Stimulated activated CD8-positive, alpha-beta memory T cell treated with anti-CD3 and anti-CD28 coated beads, Interleukin-7, amount 100 ng/mL, for 48 hours (primary cell): Measurements from ENCODE around the gene ZNF799.
"Not testable (repeated sequence)": the region's sequence is repeated elsewhere in the genome, so short reads cannot be mapped to it uniquely, and the experiment has no call there.

Source experiments
- DNase-seq, 2 donors: peaks; one replicate each; pipeline ENCODE4 v3.0.0-alpha.2; 2020; ENCODE audit warnings: low read depth in 1 of 2; ENCODE audit errors: extremely low read depth in 1 of 2

ZNF799 gene

DNA sequence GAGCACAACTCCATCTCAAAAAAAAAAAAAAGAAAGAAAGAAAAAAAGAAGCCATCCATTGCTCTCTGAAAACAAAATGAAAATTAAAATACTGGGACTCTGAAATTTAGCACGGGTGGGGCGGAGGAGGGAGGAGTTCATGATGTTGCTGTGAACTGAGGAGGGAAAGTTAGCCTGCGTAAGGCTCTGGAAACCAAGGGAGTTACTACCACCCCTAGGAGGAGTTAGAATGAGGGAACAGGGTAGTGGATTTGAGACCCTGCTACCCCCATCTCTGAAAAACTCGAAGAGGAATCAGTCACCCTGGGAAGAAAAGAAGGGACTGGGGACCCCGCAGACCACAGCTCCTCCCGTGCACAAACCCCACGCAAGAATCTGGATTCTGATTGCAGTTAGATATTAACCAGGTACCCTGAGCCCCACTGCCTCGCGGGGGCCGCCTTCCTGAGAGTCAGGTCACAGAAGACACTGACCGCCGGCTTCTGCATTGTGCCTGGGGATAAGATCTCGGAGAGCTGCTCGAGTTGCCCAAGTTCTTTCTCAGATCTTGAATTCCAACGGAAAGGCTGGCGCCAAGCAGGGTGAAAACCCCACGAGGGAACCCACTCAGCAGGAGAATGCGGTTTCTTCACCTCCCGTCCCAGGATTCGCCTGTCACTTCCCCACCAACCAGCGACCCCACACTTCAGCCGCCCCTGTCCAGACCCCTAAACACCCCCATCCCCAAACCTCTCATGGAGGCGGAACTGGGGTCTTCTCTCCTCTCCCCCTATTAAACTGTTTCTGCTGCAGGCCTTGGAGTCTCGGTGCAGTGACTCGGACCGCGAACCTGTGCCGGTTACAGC is 36.5 kb downstream of the ZNF799 start:
- no peak for DNase-seq

DNA sequence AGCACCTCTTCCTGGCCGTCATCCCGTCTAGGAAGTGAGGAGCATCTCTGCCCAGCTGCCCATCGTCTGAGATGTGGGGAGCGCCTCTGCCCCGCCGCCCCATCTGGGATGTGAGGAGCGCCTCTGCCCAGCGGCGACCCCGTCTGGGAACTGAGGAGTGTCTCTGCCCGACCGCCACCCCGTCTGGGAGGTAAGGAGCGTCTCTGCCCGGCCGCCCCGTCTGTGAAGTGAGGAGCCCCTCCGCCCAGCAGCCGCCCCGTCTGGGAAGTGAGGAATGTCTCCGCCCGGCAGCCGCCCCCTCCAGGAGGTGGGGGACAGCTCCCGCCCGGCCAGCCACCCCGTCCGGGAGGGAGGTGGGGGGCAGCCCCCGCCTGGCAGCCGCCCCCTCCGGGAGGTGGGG is 38.8 kb downstream of the ZNF799 start:
- not testable (repeated sequence) for DNase-seq

DNA sequence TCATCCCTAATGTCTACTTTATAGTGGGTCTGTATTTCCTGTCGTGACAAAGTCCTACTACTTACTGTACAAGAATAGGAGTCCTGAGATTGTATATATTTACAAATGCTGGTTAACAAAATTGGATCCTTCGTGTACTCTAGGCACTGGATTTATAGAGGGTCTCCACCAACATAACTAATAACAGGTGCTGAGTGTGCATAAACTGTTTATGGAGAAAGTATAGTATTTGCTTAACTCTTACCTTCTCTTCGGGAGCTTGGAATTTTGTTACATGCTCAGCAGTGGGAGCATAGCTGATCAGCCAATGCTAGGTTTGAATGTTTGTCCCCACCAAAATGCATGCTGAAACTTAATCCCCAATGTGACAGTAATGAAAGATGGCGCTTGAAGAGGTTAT is 47.7 kb downstream of the ZNF799 start:
- no peak for DNase-seq

DNA sequence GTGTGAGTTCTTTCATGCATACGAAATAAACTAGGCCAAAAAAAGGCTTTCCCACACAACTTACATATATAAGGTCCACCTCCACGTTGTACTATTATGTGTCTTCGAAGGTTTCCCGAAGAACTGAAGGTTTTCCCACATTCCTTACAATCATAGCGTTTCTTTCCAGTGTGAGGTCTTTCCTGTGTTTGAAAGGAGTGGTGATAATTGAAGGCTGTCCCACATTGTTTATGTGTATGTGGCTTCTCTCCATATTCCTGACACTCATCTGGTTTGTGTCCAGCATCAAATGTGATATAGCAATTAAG is 50.2 kb downstream of the ZNF799 start:
- no peak for DNase-seq

DNA sequence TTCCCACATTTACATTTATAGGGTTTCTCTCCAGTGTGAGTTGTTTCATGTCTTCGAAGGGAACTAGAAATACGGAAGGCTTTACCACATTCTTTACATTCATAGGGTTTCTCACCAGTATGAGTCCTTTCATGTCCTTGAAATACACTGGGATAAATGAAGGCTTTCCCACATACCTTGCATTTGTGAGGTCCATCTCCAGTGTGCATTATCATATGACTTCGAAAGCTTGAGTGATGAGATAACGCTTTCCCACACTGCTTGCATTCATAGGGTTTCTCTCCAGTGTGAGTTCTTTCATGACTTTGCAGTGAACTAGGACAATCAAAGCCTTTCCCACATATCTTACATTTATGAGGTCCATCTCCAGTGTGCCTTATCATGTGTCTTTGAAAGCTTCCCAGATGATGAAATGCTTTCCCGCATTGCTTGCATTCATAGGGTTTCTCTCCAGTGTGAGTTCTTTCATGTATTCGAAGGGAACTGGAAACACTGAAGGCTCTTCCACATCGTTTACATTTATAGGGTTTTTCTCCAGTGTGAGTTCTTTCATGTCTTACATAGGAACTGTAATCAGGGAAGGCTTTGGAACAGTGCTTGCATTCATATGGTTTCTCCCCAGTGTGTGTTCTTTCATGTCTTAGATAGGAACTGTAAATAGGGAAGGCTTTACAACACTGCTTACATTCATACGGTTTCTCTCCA is 50.7 kb downstream of the ZNF799 start:
- no peak for DNase-seq

DNA sequence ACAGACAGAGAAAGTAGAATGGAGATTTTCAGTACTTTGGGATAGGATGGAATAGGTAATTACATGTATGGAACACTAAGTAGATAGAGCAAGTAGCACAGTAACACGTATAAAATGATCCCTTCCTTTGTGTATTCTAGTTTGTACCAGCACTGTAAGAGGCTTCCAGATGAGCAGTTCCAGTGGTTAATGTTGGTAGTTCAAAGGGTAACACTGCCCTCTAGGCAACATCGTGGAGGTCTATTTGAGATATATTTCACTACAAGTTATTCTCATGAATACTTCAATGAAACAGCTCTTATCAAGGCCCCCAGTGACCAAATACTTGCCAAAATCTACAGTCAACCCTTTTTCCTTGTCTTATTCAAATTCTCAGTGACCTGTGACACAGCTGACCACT is 54.2 kb downstream of the ZNF799 start:
- no peak for DNase-seq

DNA sequence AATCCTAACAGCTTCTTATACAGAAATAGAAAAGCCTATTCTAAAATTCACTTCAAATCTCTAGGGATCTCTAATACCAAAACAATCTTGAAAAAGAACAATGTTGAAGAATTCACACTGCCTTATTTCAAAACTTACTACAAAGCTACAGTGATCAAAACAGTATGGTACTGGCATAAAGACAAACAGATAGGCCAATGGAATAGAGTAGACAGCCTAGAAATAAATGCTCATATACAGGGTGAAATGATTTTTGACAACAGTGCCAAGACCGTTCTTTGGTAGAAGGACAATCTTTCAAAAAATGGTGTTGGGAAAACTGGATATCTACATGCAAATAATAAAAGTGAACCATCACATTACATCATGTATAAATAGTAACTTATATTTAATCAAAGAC is 55.9 kb downstream of the ZNF799 start:
- no peak for DNase-seq
